Embryonic facial prominence (tissue), 1 donor: ENCODE results near the gene HAPLN1.

Experiments used
- DNase-seq: peaks from one replicate; pipeline ENCODE4 v3.0.0-alpha.2; 2016; ENCODE audit errors: extremely low spot score

Gene HAPLN1

GRCh38 chr5:83641946-83642345 lies 78.7 kb downstream of the HAPLN1 start:
- no peak for DNase-seq

- DNase-seq, result no peak
Observed at GRCh38 chr5:83639911-83640310, 80.7 kb downstream of the HAPLN1 start.

GRCh38 chr5:83636156-83636555 lies 84.5 kb downstream of the HAPLN1 start:
- no peak for DNase-seq

- DNase-seq, result no peak
Observed at GRCh38 chr5:83633285-83633684, 87.4 kb downstream of the HAPLN1 start.

- DNase-seq, result no peak
Observed at GRCh38 chr5:83632874-83633273, 87.8 kb downstream of the HAPLN1 start.

GRCh38 chr5:83628360-83628759 lies 92.3 kb downstream of the HAPLN1 start:
- no peak for DNase-seq

GRCh38 chr5:83614841-83615240 lies 105.8 kb downstream of the HAPLN1 start:
- DNase-seq, result no peak

- no peak for DNase-seq
Observed at GRCh38 chr5:83608122-83608521, 112.5 kb downstream of the HAPLN1 start.

- no peak for DNase-seq
Observed at GRCh38 chr5:83595217-83595616, 125.4 kb downstream of the HAPLN1 start.

- DNase-seq, result no peak
Observed at GRCh38 chr5:83590966-83591365, 129.7 kb downstream of the HAPLN1 start.

GRCh38 chr5:83589786-83590185 lies 130.9 kb downstream of the HAPLN1 start:
- no peak for DNase-seq
